D341Med (cell line): ENCODE measurements around the gene MAMLD1.
A peak's percentile ranks its signal among the peaks of the same experiment; 100 is the strongest.

Experiments used
- DNase-seq: peaks from one replicate; pipeline ENCODE4 v3.0.0; 2012; ENCODE audit warnings: low spot score

Gene MAMLD1

GRCh38 chrX:150352581-150352980 is 10.5 kb upstream of the MAMLD1 start:
- DNase-seq = no peak

- DNase-seq = no peak
Measured at GRCh38 chrX:150355913-150356312, 7.2 kb upstream of the MAMLD1 start.

DNA sequence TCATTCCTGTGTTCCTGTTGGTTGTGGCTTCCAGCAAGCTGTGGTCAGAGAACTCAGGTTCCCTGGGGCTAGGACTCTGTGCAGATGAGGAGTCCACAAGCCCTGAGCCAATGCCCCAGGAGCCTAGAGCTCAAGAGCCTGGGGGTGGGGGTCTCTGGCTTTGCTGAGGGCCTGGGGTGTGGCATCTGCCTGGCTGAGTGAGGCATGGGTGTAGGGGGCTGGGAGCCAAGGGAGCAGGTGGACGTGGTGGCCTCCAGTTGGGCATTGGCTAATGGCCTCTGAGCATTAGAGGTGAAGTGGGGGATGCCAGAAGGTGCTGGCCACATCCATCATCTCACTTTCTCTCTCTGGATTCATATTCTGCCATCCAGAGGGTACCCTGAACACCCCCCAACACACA is 5.3 kb upstream of the MAMLD1 start:
- no peak for DNase-seq

DNA sequence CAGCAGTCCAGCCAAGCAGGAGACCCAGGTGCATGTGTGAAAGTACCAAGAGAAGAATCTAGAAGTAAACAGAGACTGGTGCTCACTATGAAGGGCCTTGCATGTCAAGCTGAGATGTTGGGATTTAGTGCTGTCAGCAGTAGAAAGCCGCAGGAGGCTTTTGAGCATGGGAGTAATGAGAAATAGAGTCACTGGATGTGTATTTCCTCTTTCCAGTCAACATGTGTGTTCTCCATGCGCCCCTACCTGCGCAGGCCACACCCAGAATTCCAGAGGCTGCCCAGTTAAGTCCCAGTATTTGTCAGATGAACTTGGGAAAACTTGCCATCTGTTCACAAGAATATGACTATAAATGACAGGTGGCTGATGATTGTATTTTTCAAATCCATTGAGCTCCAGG is 4.5 kb upstream of the MAMLD1 start:
- no peak for DNase-seq

- no peak for DNase-seq
Measured at GRCh38 chrX:150360331-150360730, 2.8 kb upstream of the MAMLD1 start.

DNA sequence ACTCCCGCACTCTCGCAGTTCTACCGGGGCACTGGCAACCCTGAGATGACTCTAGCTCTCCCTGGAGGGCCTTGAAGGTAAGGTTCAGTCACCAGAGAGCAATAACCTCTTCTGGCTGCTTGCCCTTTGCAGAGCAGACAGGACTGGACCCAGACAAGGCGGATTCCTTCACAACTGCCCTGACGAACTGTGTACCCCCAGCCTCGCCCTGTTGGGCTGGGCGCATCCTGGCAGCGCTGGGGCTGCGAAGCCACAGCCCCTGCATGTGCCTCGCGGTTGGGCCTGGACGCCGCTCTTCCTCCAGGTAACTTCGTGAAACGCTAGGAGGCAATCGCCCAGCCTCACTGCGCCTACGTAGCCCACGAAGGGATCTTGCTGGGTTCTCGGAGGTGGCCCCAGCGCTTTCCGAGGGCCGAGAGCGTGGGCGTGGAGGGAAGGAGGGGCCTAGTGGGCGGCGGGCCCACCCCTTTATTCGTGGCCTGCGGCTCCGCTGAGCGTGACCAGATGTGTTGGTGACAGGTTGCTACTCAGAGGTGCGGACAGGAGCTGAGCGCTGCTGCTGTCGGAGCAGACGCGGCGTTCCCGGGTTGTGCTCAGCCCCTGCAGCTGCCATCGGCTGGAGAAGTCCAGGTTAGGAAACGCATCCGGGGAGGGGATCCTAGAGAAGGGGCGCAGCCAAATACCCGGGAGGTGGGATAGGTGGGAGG is 1.9 kb upstream of the MAMLD1 start:
- no peak for DNase-seq

DNA sequence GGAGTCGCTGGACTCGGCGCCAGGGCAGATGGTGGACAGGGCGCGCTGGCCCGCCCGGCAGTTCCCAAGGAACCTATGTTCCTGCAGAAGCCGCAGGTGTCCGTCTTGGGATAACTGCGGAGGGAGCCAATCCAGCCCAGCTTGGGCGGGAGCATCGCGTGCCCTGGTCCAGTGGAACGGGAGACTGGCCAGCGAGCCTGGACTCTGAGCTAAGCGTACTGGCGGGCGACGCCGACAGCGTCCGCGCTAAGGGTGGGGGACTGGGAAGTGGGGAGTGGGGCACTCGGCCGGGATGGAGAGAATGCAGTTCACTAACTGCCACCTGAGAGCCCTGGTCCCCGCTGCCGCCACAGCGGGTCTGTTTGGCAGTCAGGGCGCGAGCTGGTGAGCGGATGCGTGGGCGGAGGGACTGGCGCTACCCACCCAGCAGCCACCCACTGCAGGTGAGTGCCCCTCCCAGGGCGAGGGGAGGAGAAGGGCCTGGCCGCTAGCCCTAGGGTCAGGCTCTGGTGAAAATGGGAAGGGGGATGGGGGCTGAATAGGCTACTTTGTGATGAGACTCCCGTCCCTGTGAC is 1.3 kb upstream of the MAMLD1 start:
- no peak for DNase-seq

DNA sequence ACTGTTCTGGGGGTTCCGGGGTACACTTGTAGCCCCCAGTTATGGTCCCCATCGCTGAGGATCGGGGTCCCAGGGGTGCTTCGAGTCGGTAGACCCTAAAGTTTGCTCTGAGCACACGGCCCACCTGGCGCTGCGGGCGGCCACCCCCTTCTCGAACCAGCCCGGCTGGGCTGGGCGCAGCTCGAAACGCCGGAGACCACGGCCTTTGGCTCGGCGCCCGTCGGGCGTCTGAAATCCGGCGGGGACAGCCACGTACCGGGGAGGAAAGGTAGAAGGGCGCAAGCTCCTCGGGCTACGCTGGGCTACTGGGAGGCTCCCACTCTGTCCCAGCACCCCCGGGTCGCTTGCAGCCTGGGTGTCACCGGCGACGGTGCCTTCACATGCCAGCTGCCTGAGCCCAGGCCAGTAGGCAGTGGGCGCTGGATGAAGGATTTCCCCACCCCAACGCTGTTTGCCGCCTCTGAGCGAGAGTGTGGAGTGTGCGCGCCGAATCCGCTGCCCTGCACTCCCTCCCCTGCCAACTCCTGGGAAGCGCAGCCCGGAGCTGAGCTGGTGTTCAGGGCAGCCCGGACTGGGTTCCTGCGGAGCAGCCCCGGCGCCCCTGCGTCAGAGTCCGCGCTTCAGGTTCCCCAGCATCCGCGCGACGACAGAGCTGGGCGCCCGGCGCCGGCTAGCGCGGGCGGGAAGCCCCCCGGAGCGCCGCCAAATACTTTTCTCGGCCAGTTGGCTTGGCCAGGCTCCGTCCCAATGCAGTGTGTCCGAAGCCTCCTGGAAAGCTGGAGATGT is 637 bp downstream of the MAMLD1 start:
- DNase-seq = peak; percentile 50

- DNase-seq = peak; percentile 45
Measured at GRCh38 chrX:150364347-150365050, 1.4 kb downstream of the MAMLD1 start.

DNA sequence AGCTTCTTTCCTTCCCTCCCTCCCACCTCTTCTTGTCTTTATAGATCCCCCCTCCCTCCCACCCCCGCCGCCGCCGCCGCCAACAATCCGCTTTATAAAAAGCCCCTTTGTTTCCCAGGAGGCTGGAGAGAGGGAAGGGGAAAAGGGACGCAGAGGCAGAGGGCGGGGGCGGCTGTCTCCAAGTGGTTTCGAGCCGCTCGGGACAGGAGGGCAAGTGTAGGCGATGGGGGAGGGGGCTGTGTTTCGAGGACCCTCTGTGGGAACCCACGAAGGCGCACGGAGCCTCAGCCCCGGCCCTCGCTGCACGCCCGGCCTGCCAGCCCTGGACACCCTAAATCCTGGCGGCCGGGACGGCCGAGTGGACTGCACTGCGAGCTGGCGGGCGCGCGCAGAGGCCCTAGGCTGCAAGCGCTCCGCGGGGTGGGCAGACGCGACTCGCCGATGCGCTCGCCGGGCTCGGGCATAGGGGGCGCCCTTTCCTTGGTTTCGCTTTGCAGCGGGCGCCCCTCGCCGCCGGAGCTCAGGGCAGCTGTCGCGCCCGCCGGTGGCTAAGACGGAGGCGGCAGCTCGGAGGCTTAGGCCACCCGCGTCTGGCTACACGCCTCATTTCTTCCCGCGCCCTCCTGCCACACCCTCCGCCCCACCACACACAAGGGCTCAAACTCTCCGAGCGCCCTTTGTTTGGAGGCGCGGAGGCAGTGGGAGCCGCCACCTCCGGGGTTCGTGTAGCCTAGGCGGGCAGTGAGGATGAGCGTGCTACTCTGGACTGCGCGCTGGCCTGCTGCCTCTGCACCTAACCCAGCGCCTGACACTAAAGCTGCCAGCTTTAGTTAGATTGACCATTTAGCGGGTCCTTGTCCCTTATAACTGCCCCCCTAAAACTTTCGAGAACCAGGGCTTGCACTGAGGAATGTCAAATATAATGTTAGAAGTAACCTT is 2.2 kb downstream of the MAMLD1 start:
- peak; percentile 76 for DNase-seq

- no peak for DNase-seq
Measured at GRCh38 chrX:150365990-150366911, 3.1 kb downstream of the MAMLD1 start.

DNA sequence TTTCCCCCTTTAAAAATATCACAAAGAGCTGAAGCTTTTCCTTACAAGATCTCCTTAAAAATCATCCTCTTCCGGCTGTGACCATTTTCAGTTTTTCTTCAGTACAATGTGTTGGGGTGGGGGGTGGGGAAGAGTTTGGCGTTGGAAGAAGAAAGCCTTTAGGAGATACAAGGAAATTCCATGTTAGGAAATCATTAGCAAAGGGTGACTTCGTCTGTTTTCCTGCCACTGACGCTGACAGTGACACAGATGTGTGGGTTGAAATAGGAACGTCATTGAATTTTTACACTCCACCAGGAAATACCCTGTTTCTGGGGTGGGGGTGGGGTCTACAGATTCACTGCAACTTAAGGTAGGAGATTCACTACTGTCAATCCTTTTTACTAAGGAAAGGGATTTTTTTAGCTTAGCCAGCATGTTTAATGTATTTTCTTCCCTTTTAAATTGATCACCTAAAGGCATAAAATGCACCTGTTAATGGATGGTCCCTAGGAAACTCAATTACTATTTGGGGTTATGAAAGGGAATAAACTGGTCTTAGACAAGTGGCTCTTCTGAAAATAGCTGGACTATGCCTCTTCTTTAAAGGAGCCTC is 3.9 kb downstream of the MAMLD1 start:
- DNase-seq = no peak

DNA sequence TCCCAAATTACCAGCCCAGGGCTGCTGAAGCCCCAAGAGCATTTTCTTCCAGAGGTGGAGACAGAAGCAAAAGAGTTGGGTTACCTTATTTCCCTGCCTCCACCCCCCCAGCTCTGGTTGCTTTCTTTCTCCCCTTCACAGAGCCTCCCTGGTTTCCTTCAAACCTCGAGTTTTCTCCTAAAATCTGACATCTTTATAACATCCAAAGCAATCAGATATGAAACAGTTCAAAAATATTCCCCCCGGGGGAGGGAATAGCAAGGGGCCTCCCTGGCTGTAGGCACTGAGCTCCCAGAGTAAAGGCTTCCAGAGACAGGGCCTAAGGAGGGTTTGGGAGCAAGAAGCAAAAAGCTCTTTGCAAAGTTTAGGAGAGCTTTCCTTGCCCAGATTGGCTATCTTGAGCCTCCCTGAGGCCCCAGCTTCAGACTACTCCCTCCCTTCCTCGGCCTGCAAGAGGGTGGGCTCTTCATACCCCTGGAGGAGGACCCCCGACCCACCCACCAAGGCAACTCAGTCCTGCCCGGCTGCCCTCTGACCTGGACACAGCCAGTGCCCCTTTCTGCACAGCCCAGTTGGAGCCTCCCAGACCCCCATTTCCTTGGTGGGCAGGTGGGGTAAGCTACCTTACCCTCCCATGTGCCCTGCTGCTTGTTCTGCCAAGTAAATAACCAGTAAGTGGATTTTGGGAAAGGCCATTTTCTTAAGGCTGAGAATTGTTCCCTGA is 7.6 kb downstream of the MAMLD1 start:
- DNase-seq = no peak

- DNase-seq = no peak
Measured at GRCh38 chrX:150371877-150372276, 8.8 kb downstream of the MAMLD1 start.

- no peak for DNase-seq
Measured at GRCh38 chrX:150372280-150372679, 9.2 kb downstream of the MAMLD1 start.

- no peak for DNase-seq
Measured at GRCh38 chrX:150372756-150373155, 9.6 kb downstream of the MAMLD1 start.

DNA sequence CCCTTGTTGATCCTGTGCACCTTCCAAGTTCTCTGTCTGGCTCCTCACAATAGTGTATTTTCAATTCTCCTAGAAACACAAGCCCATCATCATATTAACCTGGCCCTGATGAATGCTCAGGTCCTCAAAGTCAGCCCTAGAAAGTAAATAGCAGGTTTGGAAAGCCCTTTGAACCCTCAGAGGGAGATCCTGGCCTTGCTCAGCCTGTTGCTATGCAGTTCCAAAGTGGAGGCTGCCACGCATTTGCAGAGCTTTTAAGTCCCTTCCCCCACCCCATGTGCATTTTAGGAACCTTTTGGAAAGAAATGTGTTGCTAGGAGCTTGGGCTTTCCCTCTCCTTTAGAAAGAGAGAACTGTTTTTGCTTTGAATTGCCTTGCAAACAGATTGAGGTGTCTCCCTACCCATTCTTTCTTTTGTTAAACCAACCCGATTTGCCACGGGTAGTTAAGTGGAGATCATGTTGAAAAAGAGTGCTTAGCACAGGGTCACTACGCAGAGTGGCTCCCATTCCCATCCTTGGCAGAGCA is 12.2 kb downstream of the MAMLD1 start:
- DNase-seq = no peak

- no peak for DNase-seq
Measured at GRCh38 chrX:150377005-150377404, 13.9 kb downstream of the MAMLD1 start.

DNA sequence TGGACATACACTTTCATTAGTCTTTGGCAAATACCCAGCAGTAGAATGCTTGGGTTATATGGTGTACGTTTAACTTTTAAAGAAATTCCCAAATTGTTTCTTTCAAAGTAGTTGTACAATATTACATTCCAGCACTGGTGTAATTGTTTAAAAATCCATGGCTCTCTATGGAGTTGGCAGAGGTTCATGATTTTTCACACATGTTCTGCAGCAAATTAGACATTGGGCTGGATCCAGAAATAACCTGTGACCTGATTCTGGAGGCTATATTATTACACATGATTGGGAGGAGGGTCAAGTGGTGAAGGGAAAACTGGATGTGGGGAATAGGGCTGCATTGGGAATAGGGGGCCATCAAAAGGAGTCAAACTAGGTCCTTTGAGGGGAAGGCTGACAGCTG is 41.9 kb downstream of the MAMLD1 start:
- no peak for DNase-seq
